Upper lobe of left lung (tissue), 6 donors: ENCODE measurements around the gene ADH1B. TPM values are rescaled to one million over a fixed set of nuclear protein-coding genes. Genes with fewer than 3 reads are reported as not detected.

Source experiments
- ATAC-seq, 2 donors: fragments of 200-7000 bp; cut with Tn5 transposase; one replicate each; pipeline ENCODE4 v1.9.1; 2022; ENCODE audit warnings: mild to moderate bottlenecking in 2 of 2, moderate library complexity in 2 of 2; ENCODE audit not compliant: low FRiP score in 2 of 2
- DNase-seq, 2 donors: peaks; one replicate each; pipeline ENCODE4 v3.0.0-alpha.2; 2019 to 2020
- H3K27ac ChIP-seq, 4 donors: fragments of 200-600 bp; sonication (generic); one replicate each; pipeline ENCODE4 v1.5.1; 2016 to 2019
- H3K27me3 ChIP-seq, 4 donors: fragments of 200-600 bp; sonication (generic); one replicate each; pipeline ENCODE4 v1.5.1; 2017 to 2019
- H3K36me3 ChIP-seq, 4 donors: fragments of 200-600 bp; sonication (generic); one replicate each; pipeline ENCODE4 v1.5.1; 2016 to 2019
- H3K4me1 ChIP-seq, 4 donors: fragments of 200-600 bp; sonication (generic); one replicate each; pipeline ENCODE4 v1.5.1; 2018 to 2019
- H3K4me3 ChIP-seq, 4 donors: fragments of 200-600 bp; sonication (generic); one replicate each; pipeline ENCODE4 v1.5.1; 2017 to 2019; ENCODE audit warnings: mild to moderate bottlenecking in 2 of 4, moderate library complexity in 1 of 4
- H3K9me3 ChIP-seq, 4 donors: fragments of 200-600 bp; sonication (generic); one replicate each; pipeline ENCODE4 v1.5.1; 2018 to 2019
- CTCF ChIP-seq, 6 experiments: fragments of 450-650 bp in 4 of 6; fragments of 200-600 bp in 2 of 6; sonication (generic) in 2 of 6; IDR thresholded peaks; one replicate each; pipeline ENCODE4 v1.5.1; 2016 to 2019; ENCODE audit warnings: antibody characterized with exemption in 6 of 6
- EP300 ChIP-seq, 4 donors: sonication (generic); formaldehyde crosslinking; IDR thresholded peaks; one replicate each; pipeline ENCODE4 v1.5.1; 2017; ENCODE audit warnings: antibody characterized with exemption in 4 of 4, control low read depth in 2 of 4
- POLR2A ChIP-seq, 4 donors: fragments of 450-650 bp; IDR thresholded peaks; one replicate each; pipeline ENCODE4 v1.5.1; 2016 to 2017; ENCODE audit warnings: antibody characterized with exemption in 4 of 4, mild to moderate bottlenecking in 2 of 4
- POLR2AphosphoS5 ChIP-seq, 2 donors: sonication (generic); formaldehyde crosslinking; IDR thresholded peaks; one replicate each; pipeline ENCODE4 v1.5.1; 2017; ENCODE audit warnings: antibody characterized with exemption in 2 of 2
- WGBS, 2 donors: methylation state at CpG; one replicate each; pipeline ENCODE4 v1.1.5; 2017 to 2018; 5-methylcytosine and 5-hydroxymethylcytosine counted together
- total RNA-seq, 6 donors: library from RNA; depleted of rRNA in 4 of 6; stranded (reverse); fragments of >200 nt in 4 of 6; gene quantifications; one replicate each; pipeline versions ENCODE4 v1.1.0 to v1.2.1, GENCODE V29; 2016 to 2021
- donor health status: DM: no; HTN: no; CAD: no; lungs with moderate emphysema.
- donor health status: DM: no; HTN: yes; CAD: no; lungs with severe emphysema.

ADH1B gene
- total RNA-seq, 6 donors from 2014 or later, result 126 to 887 (median 394) TPM

- H3K4me1 ChIP-seq, result no peaks in the 10 kb centered on the region
- H3K36me3 ChIP-seq, result peaks cover 0 to 6% (median 0%) of the 10 kb centered on the region in 4 donors
- no peaks in the 10 kb centered on the region for H3K27me3 ChIP-seq
- peak overlapping the region in 3 of 4 donors; percentile 15 to 35 (median 30) for H3K27ac ChIP-seq
- no peak overlapping the region for H3K4me3 ChIP-seq
- DNase-seq, result no peak
- H3K9me3 ChIP-seq, result no peaks in the 10 kb centered on the region
- WGBS, 2 donors, result 75 to 86% methylated on average over 1 of the region's 1 CpG
- no peak for TF ChIP-seq EP300 (IDR thresholded peaks at IDR 0.05)
- no peak for TF ChIP-seq POLR2A (IDR thresholded peaks at IDR 0.05)
- no peak for TF ChIP-seq CTCF (IDR thresholded peaks at IDR 0.05)
- TF ChIP-seq POLR2AphosphoS5 (IDR thresholded peaks at IDR 0.05), result no peak
- no peak for ATAC-seq
Observed at GRCh38 chr4:99314211-99314610, 7.0 kb downstream of the ADH1B start.

- Histone ChIP-seq H3K4me3 (no peak overlapping the region), H3K9me3 (no peaks in the 10 kb centered on the region), H3K27me3 (no peaks in the 10 kb centered on the region), H3K27ac (peak overlapping the region in 1 of 4 donors; percentile 21), H3K36me3 (peaks cover 0 to 3% (median 0%) of the 10 kb centered on the region in 4 donors), H3K4me1 (no peaks in the 10 kb centered on the region)
- TF ChIP-seq EP300 (IDR thresholded peaks at IDR 0.05) (no peak), POLR2A (IDR thresholded peaks at IDR 0.05) (no peak), CTCF (IDR thresholded peaks at IDR 0.05) (no peak), POLR2AphosphoS5 (IDR thresholded peaks at IDR 0.05) (no peak)
- DNase-seq (no peak), ATAC-seq (no peak)
- WGBS, 2 donors, result 58 to 72% methylated on average over 2 of the region's 2 CpGs
Observed at GRCh38 chr4:99310389-99310788, 10.8 kb downstream of the ADH1B start.

GRCh38 chr4:99305638-99306400, 15.4 kb downstream of the ADH1B start:
- no peak overlapping the region for H3K4me3 ChIP-seq
- DNase-seq, result no peak
- H3K36me3 ChIP-seq, result peaks cover 0 to 3% (median 0%) of the 10 kb centered on the region in 4 donors
- ATAC-seq, result no peak
- 89% methylated on average over 11 of the region's 11 CpGs for WGBS, 2 donors
- peaks cover 0 to under 1% (median 0%) of the 10 kb centered on the region in 4 donors for H3K4me1 ChIP-seq
- H3K27me3 ChIP-seq, result no peaks in the 10 kb centered on the region
- H3K9me3 ChIP-seq, result no peaks in the 10 kb centered on the region
- TF ChIP-seq POLR2A (IDR thresholded peaks at IDR 0.05) (no peak), CTCF (IDR thresholded peaks at IDR 0.05) (no peak), POLR2AphosphoS5 (IDR thresholded peaks at IDR 0.05) (peak in 1 of 2 donors; percentile 34), EP300 (IDR thresholded peaks at IDR 0.05) (no peak)
- no peak overlapping the region for H3K27ac ChIP-seq

GRCh38 chr4:99301376-99302164, 19.6 kb downstream of the ADH1B start:
- ATAC-seq, result peak in 1 of 2 donors; percentile 15
- no peak for DNase-seq
- Histone ChIP-seq H3K27ac (peak overlapping the region; percentile 6 to 65 (median 62)), H3K4me3 (no peak overlapping the region), H3K36me3 (no peaks in the 10 kb centered on the region), H3K27me3 (no peaks in the 10 kb centered on the region), H3K4me1 (peaks cover 0 to 4% (median 3%) of the 10 kb centered on the region in 4 donors), H3K9me3 (no peaks in the 10 kb centered on the region)
- WGBS, 2 donors, result 77 to 86% methylated on average over 7 of the region's 7 CpGs
- no peak for TF ChIP-seq CTCF (IDR thresholded peaks at IDR 0.05)
- TF ChIP-seq POLR2AphosphoS5 (IDR thresholded peaks at IDR 0.05), result no peak
- TF ChIP-seq POLR2A (IDR thresholded peaks at IDR 0.05), result no peak
- TF ChIP-seq EP300 (IDR thresholded peaks at IDR 0.05), result no peak
